Head of caudate nucleus (tissue), 42 donors: ENCODE results near the gene TAF5.
"Not testable (repeated sequence)": the region's sequence is repeated elsewhere in the genome, so short reads cannot be mapped to it uniquely, and the experiment has no call there.

Source experiments
- DNase-seq, 42 donors: peaks; one replicate each; pipeline versions ENCODE4 v3.0.0 to v3.0.0-alpha.2; 2020 to 2021; ENCODE audit warnings: mixed read lengths in 7 of 42
- intact Hi-C: fragments of 100-400 bp; cut with DNase I; formaldehyde crosslinking; loops from one replicate; pipeline ENCODE4 v1.15.0; 2022

Gene TAF5

DNA sequence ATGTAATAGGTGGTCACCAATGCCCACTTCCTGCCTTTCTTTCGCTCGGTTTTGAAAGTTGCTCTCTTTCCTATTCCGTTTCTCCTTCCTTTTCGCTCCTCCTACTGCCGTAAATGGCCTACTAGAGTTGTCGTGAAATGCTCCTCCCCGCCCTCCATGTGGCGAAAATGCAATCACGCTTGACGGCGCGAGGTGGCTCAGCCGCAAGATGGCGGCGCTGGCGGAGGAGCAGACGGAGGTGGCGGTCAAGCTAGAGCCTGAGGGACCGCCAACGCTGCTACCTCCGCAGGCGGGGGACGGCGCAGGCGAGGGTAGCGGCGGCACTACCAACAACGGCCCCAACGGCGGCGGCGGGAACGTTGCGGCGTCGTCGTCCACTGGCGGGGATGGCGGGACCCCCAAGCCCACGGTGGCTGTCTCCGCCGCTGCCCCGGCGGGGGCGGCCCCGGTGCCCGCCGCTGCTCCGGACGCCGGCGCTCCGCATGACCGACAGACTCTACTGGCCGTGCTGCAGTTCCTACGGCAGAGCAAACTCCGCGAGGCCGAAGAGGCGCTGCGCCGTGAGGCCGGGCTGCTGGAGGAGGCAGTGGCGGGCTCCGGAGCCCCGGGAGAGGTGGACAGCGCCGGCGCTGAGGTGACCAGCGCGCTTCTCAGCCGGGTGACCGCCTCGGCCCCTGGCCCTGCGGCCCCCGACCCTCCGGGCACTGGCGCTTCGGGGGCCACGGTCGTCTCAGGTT, at the start of gene TAF5:
TAF5 (plus strand) TSS at position 195 of the 737 bp plus-strand sequence; CDS start at position 209, 14 bp downstream.
- DNase-seq: peak; percentile 84 to 97 (median 93)
- intact Hi-C loops: loop anchor here (1.0 kb wide), 1 partner anchor 17 kb away; the partner anchor contains the start of gene PCGF6

DNA sequence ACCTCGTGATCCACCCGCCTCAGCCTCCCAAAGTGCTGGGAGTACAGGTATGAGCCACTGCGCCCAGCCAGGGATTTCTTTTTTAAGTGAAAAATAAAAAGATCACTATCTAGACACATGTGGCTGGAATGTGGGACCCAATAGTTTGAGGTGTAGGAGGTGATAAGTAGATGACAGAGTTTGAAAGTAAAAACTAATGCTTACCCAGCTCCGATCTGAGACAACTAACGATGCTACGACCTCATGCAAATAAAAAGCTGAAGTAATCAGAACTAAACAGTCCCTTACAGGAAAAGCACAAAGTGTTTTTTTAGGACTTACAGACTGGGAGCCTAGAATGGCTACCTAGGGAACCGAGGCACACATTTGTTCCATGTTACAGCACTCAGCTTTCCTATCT, 39.9 kb upstream of the TAF5 start:
- intact Hi-C loops: no loop called here
- no peak for DNase-seq

DNA sequence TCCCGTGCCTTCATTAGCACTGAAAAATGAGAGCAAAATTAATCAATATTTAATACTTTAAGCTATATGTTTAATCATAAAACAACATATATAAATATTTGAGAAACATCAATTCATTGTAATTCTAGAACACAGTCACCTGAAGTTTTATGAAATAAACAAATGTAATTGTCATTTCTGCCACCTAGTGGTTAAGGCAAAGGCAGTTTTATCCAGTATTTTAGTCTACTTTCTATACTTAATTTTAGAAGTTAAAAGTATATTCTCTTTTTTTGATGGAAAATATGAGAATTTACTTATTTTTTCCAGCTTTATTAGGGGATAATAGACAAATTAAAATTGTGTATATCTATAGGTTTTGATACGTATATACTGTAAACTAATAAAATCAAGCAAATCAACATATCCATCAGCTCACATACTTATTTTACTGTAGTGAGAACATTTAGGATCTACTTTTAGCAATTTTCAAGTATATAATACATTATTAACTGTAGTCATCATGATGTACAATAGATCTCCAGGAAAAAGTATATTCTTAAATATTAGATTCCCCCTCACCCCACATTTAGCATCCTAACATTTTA, 33.7 kb upstream of the TAF5 start:
- DNase-seq: no peak
- intact Hi-C loops: no loop called here

GRCh38 chr10:103334567-103334966, 33.2 kb upstream of the TAF5 start:
- intact Hi-C loops: no loop called here
- no peak for DNase-seq

DNA sequence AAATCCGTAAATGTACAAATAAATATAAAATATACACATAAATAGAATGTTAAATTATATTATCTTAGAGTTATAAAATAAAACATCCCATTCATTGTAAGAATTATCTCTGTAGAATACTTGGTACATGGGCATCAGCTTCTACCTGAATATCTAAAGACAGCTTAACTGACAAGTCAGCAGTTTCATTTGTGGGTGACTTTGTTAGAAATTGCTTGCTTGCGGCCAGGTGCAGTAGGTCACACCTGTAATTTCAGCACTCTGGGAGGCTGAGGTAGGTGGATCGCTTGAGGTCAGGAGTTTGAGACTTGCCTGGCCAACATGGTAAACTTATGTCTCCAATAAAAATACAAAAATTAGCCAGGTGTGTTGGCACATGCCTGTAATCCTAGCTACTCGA, 31.4 kb upstream of the TAF5 start:
- intact Hi-C loops: no loop called here
- DNase-seq: peak in 1 of 42 donors; percentile 10

DNA sequence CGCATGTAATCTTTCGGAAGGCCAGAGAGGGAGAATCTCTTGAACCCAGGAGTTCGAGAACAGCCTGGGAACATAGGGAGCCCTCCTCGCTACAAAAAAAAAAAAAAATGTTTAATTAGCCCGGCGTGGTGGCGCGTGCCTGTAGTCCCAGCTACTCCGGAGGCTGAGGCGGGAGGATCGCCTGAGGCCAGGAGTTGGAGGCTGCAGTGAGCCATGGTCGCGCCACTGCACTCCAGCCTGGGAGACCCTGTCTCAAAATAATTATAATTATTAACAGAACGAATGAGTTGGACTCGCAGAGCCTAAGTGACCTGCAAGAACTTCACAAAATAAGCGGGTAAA, 17.6 kb upstream of the TAF5 start:
- DNase-seq: no peak
- intact Hi-C loops: no loop called here

DNA sequence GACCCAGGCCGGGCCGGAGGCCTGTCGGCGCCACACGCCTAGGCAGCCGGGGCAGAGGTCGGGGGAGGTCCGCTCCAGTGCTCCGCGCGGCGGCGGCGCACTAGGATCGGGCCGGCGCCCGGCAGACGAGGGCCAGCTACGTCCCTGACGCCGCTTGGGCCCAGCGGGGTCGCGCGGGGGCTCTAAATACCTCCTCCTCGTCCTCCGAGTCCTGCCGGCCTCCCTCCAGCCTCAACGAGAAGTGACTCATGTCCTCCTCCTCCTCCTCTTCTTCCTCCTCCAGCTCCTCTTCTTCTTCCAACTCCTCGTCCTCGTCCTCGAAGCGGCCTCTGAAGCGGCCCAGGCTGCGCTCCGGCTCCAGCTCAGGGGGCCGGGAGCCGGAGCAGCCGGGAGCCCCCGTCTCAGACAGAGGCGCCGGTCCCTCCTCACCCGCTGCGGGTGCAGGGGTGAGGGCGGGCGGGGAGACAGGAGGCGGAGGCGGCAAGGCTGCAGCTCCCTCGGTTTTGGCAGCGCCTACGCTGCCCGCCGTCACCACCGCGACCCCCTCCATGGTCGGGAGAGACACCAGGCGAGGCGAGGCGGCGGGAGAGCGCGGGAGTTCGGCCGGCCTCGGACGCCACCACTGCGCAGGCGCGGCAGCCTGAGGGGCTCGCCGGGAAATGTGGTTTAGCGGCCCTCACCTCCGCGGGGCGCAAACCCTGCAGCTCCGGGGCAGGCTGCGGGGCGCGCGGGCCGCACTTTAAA, 17.1 kb upstream of the TAF5 start, which contains the start of gene PCGF6:
PCGF6 (minus strand) TSS at position 624 of the 744 bp plus-strand sequence; CDS start at position 550, 74 bp downstream.
- DNase-seq: peak; percentile 35 to 91 (median 82)
- intact Hi-C loops: loop anchor here (1.0 kb wide), 1 partner anchor 17 kb away; the partner anchor contains the start of gene TAF5

DNA sequence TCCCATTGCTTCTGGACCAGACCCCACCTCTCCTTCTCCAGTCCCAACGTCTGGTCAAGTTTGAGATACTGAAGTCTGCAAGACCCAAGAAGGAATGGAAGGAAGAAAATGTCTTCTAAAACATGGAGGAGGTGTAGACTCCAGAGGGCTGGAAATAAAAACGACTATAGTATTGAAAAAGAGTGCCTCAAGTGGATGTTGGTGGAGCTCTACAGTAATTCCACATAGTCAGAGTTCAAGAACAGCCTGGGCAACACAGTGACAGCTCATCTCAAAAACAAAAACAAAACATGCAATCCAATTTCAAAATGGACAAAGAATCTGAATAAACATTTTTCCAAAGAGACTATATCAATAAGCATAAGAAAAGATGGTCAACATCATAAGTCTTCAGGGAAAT, 14.5 kb upstream of the TAF5 start:
- intact Hi-C loops: no loop called here
- DNase-seq: no peak

GRCh38 chr10:103354567-103354966, 13.2 kb upstream of the TAF5 start:
- intact Hi-C loops, DNase-seq: not testable (repeated sequence)

GRCh38 chr10:103355906-103356599, 11.7 kb upstream of the TAF5 start:
- DNase-seq: no peak
- intact Hi-C loops: no loop called here

DNA sequence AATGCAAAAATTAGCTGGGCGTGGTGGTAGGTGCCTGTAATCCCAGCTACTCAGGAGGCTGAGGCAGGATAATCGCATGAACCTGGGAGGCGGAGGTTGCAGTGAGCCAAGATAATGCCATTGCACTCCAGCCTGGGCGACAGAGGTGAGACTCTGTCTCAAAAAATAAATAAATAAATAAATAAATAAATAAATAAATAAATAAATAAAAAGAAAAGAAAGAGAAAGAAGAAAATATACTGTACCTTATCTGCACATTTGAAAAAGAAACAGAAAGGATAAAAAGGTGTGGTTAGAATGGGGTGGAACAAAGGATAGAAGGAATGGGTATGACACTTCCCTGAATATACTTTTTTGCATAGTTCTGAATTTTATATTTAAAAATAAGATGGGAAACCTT, 8.3 kb upstream of the TAF5 start:
- intact Hi-C loops: not testable (repeated sequence)

GRCh38 chr10:103360791-103361190, 7.0 kb upstream of the TAF5 start:
- peak in 1 of 42 donors; percentile 4 for DNase-seq
- intact Hi-C loops: not testable (repeated sequence)

More for the DNA sequence above, 8.3 kb upstream of the TAF5 start:
- not testable (repeated sequence) for DNase-seq

DNA sequence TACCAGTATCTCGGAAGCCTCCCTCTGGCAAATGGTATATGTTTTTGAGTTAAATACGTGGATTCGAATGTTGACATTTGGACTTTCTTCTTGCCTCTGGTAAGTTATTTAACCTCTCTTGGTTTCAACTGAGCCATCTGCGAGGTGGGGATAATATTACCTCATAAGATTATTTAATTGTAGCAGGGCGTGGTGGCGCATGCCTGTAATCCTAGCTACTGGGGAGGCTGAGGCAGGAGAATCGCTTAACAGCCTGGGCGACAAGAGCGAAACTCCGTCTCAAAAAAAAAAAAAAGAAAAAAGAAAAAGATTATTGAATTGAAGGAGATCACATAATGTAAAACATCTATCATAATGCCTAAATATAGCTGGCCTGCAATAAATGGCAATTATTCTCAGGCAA, 396 bp upstream of the TAF5 start:
- DNase-seq: no peak

DNA sequence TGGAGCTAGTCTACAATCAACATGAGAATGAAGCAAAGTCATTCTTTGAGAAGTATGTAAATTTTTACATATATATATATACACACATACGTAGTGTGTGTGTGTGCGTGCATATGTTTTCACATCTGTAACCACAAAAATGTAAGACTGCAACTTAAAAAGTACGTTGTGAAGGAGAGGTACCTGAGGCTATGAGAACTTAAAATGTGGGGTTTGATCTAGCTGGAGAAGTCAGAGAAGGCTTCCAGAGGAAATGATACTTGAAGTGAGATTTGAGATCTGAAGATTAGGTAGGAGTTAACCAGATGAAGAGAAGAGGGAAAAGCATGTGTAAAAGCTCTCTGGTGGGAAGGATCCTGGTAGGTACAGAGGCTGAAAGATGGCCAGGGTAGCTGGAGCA, 5.8 kb downstream of the TAF5 start:
- intact Hi-C loops: no loop called here

More for the DNA sequence above, 396 bp upstream of the TAF5 start:
- intact Hi-C loops: loop anchor here (1.0 kb wide), 1 partner anchor 16 kb away; the partner anchor contains the start of gene PCGF6

DNA sequence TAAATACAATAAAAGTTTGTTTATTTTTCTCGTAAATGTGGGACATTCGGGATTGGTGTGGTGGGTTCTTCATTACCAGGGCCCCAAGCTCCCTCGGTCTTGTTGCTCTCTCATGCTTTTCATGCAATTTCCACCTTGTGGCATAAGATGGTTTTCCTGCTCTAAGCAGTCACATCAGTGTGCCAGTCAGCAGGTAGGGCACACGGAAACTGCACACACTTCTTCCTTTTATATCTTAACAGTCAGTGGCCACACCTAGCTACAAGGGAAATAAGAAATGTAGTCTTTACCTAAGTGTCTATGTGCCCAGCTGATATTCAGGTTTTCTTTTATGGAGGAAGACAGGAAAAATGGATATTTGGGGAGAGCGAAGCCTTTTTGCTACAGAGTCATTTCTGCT, 6.5 kb downstream of the TAF5 start:
- no peak for DNase-seq
- intact Hi-C loops: no loop called here

More for the DNA sequence above, 5.8 kb downstream of the TAF5 start:
- no peak for DNase-seq

- DNase-seq: no peak
- intact Hi-C loops: no loop called here
These were observed 15.0 kb downstream of the TAF5 start for GRCh38 chr10:103382769-103383168.

- intact Hi-C loops: no loop called here
- DNase-seq: peak in 1 of 42 donors; percentile 36
These were observed 26.4 kb downstream of the TAF5 start for GRCh38 chr10:103394180-103394579.

DNA sequence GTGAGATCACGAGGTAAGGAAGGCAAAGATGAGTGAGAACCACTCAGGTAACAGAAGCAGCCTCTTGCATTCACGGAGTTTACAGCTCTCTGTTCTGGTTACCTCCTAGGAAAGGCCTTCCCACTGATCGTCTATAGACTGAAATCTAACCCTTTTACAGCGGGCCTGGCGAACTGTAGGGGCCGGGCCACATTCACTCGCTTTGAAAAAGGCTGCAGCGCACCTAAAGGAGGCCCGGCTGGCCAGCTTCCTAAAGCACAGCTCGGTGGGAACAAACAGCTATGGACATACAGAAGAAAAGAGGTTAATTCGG, 27.9 kb downstream of the TAF5 start:
- intact Hi-C loops: no loop called here
- peak in 2 of 42 donors; percentile 1 to 14 for DNase-seq

- intact Hi-C loops: no loop called here
- peak; percentile 96 to 99 (median 98) for DNase-seq
These were observed 28.5 kb downstream of the TAF5 start, which contains the start of the genes ATP5MK and PDCD11 for GRCh38 chr10:103396067-103396788. ATP5MK (minus strand) TSS chr10:103396475; CDS start chr10:103392457, 4,018 bp downstream. PDCD11 (plus strand) TSS chr10:103396626; CDS start chr10:103398427, 1,801 bp downstream.
